HG03280 (cell line): Measurements from ENCODE around the gene NRAS.

Experiments used
- ATAC-seq: cut with Tn5 transposase; IDR thresholded peaks from one replicate; pipeline ENCODE4 v1.9.1; 2021; ENCODE audit warnings: mild to moderate bottlenecking, moderate library complexity; ENCODE audit not compliant: unreplicated experiment

NRAS gene

DNA sequence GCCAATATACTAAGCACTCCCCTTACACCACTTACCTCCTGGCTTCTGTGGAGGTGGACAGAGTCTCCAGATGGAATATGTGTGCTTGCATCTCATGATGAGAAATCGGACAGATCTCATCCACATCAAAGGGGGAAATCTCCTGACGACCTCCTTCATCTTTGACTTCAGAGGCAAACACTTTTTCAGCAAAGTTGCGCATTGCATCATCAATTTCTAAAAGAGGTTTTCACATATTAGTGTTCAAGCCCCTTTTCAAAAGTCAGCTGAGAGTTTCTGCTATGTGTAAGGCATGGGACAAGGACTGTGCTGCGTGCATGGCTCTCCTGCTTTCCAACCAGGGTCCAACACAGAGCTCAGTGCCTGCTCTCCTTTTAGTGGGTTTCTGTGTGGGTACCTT is 28.0 kb downstream of the NRAS start:
- no peak for ATAC-seq

DNA sequence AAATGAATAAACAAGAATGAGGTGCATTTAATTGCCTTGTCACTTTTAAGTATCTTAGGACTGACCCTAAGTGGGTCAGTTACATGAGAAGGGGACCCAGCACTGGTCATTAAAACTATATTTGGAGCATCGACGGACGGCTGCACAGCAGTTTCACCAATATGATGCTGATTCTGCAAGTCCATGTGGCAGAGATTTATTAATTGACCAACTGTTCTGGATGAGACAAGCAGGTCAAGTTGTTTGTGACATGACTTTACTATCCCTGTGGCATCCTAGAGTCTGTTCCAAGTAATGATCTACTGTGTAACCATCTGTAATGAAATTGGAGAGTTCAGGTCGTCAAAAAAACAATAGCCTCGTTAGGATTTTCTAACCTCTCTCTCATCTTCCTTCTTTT is 30.7 kb downstream of the NRAS start:
- no peak for ATAC-seq

DNA sequence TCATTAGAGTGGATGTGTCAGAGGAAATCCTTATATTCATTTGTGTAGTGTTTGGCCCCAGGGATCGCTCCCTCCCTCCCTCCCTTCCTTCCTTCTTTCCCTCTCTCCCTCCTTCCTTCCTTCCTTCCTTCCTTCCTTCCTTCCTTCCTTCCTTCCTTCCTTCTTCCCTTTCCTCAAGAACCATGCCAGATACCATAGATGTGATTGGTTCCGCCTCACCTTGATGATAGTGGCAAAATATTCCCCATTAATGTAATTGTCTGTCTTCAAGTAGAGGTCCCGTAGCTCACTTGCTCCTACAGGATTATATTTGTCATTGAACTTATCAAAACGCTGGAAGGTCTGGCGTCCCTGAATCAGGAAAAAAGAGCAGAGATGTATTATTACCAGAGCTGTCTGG is 38.9 kb downstream of the NRAS start:
- ATAC-seq, result no peak

DNA sequence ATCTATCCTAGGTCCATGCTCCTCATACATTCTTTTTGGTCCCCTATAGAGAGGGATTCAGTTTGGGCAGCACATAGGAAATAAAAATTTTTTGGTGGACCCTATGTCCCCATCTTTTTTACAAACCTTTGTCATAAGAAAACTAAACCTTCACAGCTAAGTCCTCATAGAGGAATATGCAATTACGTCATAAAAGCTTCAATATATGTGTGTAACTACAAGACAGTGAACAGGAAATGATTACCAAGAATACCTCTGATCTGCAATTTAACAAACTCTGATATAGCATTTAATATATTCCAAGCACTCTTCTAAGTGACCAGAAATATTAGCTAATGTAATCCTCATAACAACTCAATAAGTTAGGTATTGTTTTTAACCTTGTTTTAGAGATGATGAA is 40.5 kb downstream of the NRAS start:
- no peak for ATAC-seq

DNA sequence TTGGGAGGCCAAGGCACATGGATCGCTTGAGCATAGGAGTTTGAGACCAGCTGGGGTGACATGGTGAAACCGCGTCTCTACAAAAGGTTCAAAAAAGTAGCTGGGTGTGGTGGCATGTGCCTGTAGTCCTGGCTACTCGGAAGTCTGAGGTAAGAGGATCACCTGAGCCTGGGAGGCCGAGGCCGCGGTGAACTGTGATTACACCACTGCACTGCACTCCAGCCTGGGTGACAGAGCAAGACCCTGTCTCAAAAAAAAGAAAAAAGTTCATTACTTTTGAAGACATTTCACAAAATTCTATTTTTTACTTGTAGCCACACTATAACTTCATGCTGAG is 44.7 kb downstream of the NRAS start:
- no peak for ATAC-seq

DNA sequence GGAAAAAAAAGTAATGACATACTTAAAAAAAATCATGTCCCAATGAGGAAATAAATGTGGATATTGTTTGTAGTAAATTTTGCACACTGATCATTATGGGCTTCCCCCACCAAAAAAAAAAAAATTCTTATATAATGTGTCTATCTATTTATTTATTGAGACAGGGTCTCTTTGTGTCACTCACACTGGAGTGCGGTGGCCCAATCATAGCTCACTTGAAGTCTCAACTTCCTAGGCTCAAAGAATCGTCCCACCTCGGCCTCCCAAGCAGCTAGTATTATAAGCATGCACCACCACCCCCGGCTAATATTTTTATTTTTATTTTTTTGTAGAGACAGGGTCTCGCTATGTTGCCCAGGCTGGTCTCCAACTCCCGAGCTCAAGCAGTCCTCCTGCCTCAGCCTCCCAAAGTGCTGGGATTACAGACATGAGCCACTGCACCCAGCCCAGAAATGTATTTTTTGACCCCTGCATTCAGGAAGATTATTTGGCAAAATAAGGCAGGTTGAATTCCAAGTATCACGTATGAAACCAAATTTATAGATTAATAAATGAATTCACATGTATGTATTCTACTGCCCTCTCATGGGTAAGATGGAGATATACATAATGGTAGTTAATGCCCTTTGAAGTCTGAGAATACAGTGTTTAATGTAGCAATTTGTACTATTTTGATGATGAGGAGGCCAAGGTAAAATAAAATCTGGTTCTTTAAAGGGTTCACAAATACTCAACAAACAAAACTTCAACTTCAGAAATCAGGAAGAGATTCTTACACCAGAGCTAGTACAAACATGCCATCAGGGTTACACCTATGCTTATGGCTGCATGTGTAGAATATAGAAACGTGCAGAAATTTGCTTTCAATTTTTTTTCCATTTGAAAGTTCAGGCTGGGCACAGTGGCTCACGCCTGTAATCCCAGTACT is 45.3 kb downstream of the NRAS start:
- ATAC-seq, result no peak

DNA sequence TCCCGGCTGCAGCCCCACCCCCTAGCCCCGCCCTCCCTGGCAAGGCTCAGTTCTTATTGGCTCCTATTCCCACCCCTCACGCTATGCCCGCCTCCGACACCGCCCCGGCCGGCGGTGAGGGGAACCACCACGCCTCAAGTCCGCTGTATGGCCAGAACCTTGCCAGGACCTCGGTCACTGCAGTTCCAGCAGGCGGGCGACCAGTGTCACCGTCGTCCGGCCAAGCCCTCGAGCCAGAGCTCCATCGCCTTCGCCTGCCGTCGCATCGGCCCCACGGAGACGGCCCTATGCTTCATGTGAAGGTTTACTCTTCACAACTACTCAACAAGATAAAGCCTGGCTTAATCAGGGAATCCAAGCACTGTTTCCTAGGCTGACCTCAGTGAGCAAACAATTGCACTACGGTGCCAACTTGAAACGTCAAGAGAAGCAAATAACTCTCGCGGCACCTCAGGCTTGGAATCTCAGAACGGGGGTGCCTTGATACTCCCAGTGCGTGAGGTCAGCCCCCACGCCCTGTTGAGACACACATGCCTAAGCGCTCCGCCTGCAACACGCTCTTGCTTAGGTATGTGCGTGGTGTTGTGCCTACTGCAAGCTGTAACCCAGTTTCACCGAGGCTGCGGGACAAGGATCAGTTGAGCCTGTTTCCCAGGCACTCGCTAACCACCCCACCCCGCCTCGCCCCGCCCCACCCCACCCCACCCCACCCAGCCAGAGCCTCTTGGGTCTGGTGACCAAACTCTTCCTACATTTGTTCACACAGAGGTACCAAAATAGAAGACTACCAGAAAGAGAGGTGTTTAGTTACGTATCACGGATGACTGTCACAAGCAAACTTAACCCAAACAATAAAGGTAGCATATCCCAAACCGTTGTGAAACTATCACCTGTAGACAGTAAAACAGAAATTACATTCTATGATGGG is 46.2 kb downstream of the NRAS start:
- ATAC-seq, result peak; percentile 98

DNA sequence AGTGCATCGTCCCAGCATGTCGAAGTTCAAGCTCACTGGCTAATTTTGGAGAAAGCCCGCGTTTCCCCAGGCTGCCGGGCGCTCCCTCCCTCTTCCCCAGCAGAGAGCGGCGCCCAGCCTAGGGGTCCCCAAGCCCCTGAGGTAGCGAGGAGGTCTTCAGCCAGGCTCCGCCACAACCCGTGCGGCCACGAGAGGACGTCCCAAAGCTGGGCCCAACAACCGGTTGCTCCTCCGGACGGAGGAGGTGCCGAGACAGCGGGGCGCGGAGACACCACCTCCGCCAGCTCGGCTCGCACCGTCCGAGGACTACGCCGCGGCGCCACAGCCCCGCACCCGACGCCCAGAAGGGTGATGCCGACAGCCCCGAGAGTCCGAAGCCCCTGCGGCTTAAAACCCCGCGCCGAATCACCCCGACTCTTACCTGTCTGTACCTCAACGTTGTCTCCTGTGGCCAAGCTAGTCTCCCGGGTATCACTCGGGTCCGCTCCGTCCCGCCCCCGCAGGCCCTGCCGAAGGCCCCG is 46.9 kb downstream of the NRAS start, which contains the start of gene DENND2C:
DENND2C (minus strand) TSS at position 488 of the 521 bp plus-strand sequence. CDS start 44,065 bp downstream, outside the sequence.
- peak; percentile 54 for ATAC-seq

DNA sequence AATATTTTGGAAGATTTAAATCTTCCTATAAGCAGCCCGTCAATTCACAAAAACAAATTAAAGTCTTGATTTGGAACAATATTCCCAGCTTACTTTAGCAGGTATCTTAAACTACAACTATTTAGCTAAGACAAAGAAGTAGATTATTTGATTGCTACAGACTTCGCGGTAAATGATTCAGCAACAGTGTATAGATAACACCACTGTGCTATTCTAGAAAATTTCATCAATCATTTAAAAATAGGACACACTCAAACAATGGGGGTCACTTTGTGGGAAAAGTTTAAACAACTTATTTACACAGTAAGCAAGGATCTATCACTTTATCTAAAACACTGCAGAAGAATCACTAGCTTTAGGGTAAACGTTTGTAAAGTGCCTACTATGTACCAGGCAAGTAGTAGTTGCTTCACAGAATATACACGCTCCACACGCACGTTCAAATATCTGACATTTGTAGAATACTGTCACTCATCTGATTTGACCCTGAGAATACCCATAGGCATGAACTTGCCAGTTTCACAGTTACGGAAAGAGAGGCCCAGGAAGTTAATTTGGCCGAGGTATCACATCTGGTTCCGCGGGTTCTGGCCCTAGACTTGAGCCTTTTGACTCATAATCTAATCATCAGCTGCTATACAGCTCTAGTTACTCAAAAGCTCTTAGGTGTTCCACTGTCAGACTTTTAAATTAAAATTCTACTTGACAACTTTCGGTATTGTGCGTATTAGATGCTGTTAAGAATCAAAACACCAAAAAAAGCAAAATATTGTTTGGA is 47.6 kb downstream of the NRAS start:
- no peak for ATAC-seq

DNA sequence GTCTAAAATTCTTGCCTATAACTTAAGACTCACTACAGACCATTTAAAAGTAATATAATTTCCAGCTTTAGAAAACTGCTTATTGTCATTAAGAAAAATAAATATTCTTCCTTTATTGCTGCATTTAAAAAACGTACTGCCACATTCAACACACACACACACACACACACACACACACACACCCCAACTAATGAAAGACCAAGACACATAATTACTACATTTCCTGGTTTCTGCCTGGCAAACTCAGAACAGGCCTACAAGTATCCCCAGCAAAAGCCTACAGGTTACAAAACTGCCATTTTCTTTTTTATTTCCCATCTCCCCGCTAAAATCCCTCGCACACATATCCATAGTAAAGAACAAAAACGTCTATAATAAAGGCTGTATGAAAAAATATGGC is 48.2 kb downstream of the NRAS start:
- ATAC-seq, result no peak

DNA sequence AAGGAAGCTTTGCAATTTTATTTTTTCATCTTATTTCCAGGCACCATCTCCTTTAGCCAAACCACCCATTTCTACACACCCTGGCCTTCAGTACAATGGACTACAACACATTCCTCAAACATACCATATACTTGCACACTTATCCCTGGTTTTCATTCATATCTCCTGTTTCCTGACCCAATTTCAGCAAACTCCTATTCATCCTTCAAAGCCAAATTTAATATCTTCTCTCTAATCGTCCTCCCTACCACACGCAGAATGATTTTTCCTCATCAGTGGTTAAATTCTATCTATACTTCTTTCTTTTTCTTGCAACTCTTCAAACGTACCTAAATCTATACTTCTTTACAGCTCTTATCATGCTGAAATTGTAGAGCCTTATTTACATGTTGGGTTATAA is 49.6 kb downstream of the NRAS start:
- no peak for ATAC-seq

DNA sequence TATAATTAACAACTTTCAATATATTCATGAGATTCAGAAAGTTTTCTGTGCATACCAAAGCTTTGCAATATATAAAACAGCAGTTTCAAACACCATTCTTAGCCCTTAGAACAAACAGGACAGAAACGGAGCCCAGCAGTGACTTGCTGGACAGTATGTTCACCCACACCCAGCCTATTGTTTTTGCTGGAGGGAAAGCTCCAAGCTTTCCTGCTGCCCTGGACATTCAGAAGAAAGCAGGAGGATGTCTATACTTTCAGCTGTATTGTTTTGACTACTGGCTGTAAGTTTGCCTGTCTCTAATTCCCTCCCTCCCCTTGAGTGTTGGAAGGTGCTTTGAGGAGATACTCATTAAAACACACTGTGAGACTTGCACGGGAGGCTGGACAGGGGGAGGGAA is 56.3 kb downstream of the NRAS start:
- ATAC-seq, result no peak
